KBM-7 (cell line): Measurements from ENCODE around the gene SLC41A2.
A peak's percentile ranks its signal among the peaks of the same experiment; 100 is the strongest.

Experiments
- DNase-seq: peaks from one replicate; pipeline ENCODE4 v3.0.0-alpha.2; 2015
- in situ Hi-C: fragments of 300-500 bp; cut with MboI; formaldehyde crosslinking; loops from 2 replicates; pipeline ENCODE4 v1.14.3; 2020; ENCODE audit warnings: low sequenced_read_pairs, low pct_unique_long_range_greater_than_20kb, mixed read lengths

The SLC41A2 gene

GRCh38 chr12:104935886-104936285 is 22.2 kb downstream of the SLC41A2 start:
- no peak for DNase-seq
- in situ Hi-C loops, result no loop called here

GRCh38 chr12:104933778-104934177 is 24.3 kb downstream of the SLC41A2 start:
- in situ Hi-C loops, result no loop called here
- DNase-seq, result no peak

GRCh38 chr12:104933128-104933527 is 25.0 kb downstream of the SLC41A2 start:
- DNase-seq, result no peak
- in situ Hi-C loops, result no loop called here

- in situ Hi-C loops, result no loop called here
- no peak for DNase-seq
Measured at GRCh38 chr12:104930388-104931326, 27.4 kb downstream of the SLC41A2 start.

- in situ Hi-C loops, result no loop called here
Measured at GRCh38 chr12:104929977-104930376, 28.1 kb downstream of the SLC41A2 start.

GRCh38 chr12:104929368-104929767 is 28.7 kb downstream of the SLC41A2 start:
- in situ Hi-C loops, result no loop called here
- no peak for DNase-seq

More at GRCh38 chr12:104929977-104930376, 28.1 kb downstream of the SLC41A2 start:
- peak; percentile 19 for DNase-seq

GRCh38 chr12:104928036-104928745 is 29.9 kb downstream of the SLC41A2 start:
- DNase-seq, result no peak
- in situ Hi-C loops, result no loop called here

GRCh38 chr12:104925501-104925900 is 32.6 kb downstream of the SLC41A2 start:
- DNase-seq, result no peak
- in situ Hi-C loops, result no loop called here

GRCh38 chr12:104921340-104921739 is 36.8 kb downstream of the SLC41A2 start:
- DNase-seq, result no peak
- in situ Hi-C loops, result no loop called here

- DNase-seq, result no peak
- in situ Hi-C loops, result no loop called here
Measured at GRCh38 chr12:104911942-104912341, 46.1 kb downstream of the SLC41A2 start.

- in situ Hi-C loops, result no loop called here
Measured at GRCh38 chr12:104910196-104910840, 47.8 kb downstream of the SLC41A2 start.

GRCh38 chr12:104909761-104910160 is 48.3 kb downstream of the SLC41A2 start:
- in situ Hi-C loops, result no loop called here
- DNase-seq, result no peak

More at GRCh38 chr12:104910196-104910840, 47.8 kb downstream of the SLC41A2 start:
- no peak for DNase-seq
